WTC11 (cell line): ENCODE measurements around the gene KCNC2.

ENCODE experiments used
- CBFB ChIP-seq: sonication (generic); formaldehyde crosslinking; IDR thresholded peaks from 2 replicates; pipeline ENCODE4 v1.8.1; 2022; ENCODE audit warnings: mild to moderate bottlenecking, low read depth, missing genetic modification reagents
- CREB1 ChIP-seq: sonication (generic); formaldehyde crosslinking; IDR thresholded peaks from 2 replicates; pipeline ENCODE4 v1.8.0; 2023; ENCODE audit warnings: mild to moderate bottlenecking, missing genetic modification reagents
- TEAD4 ChIP-seq: sonication (generic); formaldehyde crosslinking; IDR thresholded peaks from 2 replicates; pipeline ENCODE4 v1.8.0; 2022; ENCODE audit warnings: mild to moderate bottlenecking, missing genetic modification reagents
- ZNF317 ChIP-seq: sonication (generic); formaldehyde crosslinking; IDR thresholded peaks from 2 replicates; pipeline ENCODE4 v1.8.1; 2023; ENCODE audit warnings: low read depth, mild to moderate bottlenecking, moderate library complexity, missing genetic modification reagents, borderline replicate concordance
- TF ChIP-seq, protein P1 (sequence below): fragments of 200-600 bp; IDR thresholded peaks from 2 replicates; pipeline ENCODE4 v1.8.0; 2022; ENCODE audit warnings: antibody characterized with exemption
- TF ChIP-seq, protein P2 (sequence below): sonication (generic); formaldehyde crosslinking; IDR thresholded peaks from 2 replicates; pipeline ENCODE4 v1.8.1; 2022; ENCODE audit warnings: low read depth, mild to moderate bottlenecking, moderate library complexity, missing genetic modification reagents, borderline replicate concordance
- TF ChIP-seq, protein P3 (sequence below): sonication (generic); formaldehyde crosslinking; IDR thresholded peaks from 2 replicates; pipeline ENCODE4 v1.8.0; 2022; ENCODE audit warnings: mild to moderate bottlenecking, missing genetic modification reagents
- TF ChIP-seq, protein P4 (sequence below): sonication (generic); formaldehyde crosslinking; IDR thresholded peaks from 2 replicates; pipeline ENCODE4 v1.8.1; 2022; ENCODE audit warnings: missing genetic modification reagents, borderline replicate concordance

DNA sequence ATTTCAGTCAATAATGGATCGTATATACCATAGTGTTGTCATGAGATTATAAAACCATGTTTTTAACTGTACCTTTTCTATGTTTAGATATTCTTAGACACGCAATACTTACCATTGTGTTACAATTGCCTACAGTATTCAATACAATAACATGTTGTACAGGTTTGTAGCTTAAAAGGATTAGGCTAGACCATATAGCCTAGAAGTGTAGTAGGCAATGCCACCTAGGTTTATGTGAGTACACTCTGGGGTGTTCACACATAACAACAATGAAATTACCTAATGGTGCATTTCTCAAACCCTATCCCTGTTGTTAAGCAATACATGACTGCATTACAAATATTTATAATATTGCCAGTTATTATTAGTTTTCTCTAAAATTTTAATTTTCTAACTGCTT lies 144.2 kb downstream of the KCNC2 start:
- no peak for TF ChIP-seq CREB1 (CRISPR knock-in tag)
- TF ChIP-seq, protein P1, sequence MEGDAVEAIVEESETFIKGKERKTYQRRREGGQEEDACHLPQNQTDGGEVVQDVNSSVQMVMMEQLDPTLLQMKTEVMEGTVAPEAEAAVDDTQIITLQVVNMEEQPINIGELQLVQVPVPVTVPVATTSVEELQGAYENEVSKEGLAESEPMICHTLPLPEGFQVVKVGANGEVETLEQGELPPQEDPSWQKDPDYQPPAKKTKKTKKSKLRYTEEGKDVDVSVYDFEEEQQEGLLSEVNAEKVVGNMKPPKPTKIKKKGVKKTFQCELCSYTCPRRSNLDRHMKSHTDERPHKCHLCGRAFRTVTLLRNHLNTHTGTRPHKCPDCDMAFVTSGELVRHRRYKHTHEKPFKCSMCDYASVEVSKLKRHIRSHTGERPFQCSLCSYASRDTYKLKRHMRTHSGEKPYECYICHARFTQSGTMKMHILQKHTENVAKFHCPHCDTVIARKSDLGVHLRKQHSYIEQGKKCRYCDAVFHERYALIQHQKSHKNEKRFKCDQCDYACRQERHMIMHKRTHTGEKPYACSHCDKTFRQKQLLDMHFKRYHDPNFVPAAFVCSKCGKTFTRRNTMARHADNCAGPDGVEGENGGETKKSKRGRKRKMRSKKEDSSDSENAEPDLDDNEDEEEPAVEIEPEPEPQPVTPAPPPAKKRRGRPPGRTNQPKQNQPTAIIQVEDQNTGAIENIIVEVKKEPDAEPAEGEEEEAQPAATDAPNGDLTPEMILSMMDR = no peak
- TF ChIP-seq, protein P2, sequence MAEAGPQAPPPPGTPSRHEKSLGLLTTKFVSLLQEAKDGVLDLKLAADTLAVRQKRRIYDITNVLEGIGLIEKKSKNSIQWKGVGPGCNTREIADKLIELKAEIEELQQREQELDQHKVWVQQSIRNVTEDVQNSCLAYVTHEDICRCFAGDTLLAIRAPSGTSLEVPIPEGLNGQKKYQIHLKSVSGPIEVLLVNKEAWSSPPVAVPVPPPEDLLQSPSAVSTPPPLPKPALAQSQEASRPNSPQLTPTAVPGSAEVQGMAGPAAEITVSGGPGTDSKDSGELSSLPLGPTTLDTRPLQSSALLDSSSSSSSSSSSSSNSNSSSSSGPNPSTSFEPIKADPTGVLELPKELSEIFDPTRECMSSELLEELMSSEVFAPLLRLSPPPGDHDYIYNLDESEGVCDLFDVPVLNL (CRISPR knock-in tag) = no peak
- no peak for TF ChIP-seq TEAD4 (CRISPR knock-in tag)
- TF ChIP-seq, protein P3, sequence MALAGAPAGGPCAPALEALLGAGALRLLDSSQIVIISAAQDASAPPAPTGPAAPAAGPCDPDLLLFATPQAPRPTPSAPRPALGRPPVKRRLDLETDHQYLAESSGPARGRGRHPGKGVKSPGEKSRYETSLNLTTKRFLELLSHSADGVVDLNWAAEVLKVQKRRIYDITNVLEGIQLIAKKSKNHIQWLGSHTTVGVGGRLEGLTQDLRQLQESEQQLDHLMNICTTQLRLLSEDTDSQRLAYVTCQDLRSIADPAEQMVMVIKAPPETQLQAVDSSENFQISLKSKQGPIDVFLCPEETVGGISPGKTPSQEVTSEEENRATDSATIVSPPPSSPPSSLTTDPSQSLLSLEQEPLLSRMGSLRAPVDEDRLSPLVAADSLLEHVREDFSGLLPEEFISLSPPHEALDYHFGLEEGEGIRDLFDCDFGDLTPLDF (CRISPR knock-in tag) = no peak
- no peak for TF ChIP-seq CBFB (CRISPR knock-in tag)
- TF ChIP-seq, protein P4, sequence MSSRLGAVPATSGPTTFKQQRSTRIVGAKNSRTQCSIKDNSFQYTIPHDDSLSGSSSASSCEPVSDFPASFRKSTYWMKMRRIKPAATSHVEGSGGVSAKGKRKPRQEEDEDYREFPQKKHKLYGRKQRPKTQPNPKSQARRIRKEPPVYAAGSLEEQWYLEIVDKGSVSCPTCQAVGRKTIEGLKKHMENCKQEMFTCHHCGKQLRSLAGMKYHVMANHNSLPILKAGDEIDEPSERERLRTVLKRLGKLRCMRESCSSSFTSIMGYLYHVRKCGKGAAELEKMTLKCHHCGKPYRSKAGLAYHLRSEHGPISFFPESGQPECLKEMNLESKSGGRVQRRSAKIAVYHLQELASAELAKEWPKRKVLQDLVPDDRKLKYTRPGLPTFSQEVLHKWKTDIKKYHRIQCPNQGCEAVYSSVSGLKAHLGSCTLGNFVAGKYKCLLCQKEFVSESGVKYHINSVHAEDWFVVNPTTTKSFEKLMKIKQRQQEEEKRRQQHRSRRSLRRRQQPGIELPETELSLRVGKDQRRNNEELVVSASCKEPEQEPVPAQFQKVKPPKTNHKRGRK = no peak
- no peak for TF ChIP-seq ZNF317 (CRISPR knock-in tag)
